ENCODE measurements around the gene ERG.

Gene ERG

GRCh38 chr21:38388647-38389353, 109.5 kb downstream of the ERG start:
- Histone ChIP-seq H3K4me3 (ENCODE audit: insufficient read depth, low read depth, low read length) (no peak overlapping the region), H3K9me3 (ENCODE audit: control insufficient read depth, low read length) (no peaks in the 10 kb centered on the region), H3K36me3 (ENCODE audit: control insufficient read depth, insufficient read depth, low read length) (no peaks in the 10 kb centered on the region), H3K4me1 (ENCODE audit: control insufficient read depth, insufficient read depth, low read length) (no peaks in the 10 kb centered on the region), H3K27me3 (ENCODE audit: control insufficient read depth, insufficient read depth, low read length, poor library complexity, severe bottlenecking) (no peaks in the 10 kb centered on the region), H3K27ac (ENCODE audit: insufficient read depth, low read depth, low read length, poor library complexity, severe bottlenecking) (no peak overlapping the region)
- WGBS, 2 experiments = 74 to 75% methylated on average over 5 of the region's 5 CpGs

- 86 to 97% methylated on average over 1 of the region's 1 CpG for WGBS, 2 experiments
- no peak overlapping the region for H3K27ac ChIP-seq (ENCODE audit: insufficient read depth, low read depth, low read length, poor library complexity, severe bottlenecking)
- H3K4me3 ChIP-seq (ENCODE audit: insufficient read depth, low read depth, low read length) = no peak overlapping the region
- H3K27me3 ChIP-seq (ENCODE audit: control insufficient read depth, insufficient read depth, low read length, poor library complexity, severe bottlenecking) = no peaks in the 10 kb centered on the region
- H3K4me1 ChIP-seq (ENCODE audit: control insufficient read depth, insufficient read depth, low read length) = no peaks in the 10 kb centered on the region
- H3K36me3 ChIP-seq (ENCODE audit: control insufficient read depth, insufficient read depth, low read length) = no peaks in the 10 kb centered on the region
- no peaks in the 10 kb centered on the region for H3K9me3 ChIP-seq (ENCODE audit: control insufficient read depth, low read length)
Observed at GRCh38 chr21:38388203-38388602, 110.1 kb downstream of the ERG start.

- no peaks in the 10 kb centered on the region for H3K9me3 ChIP-seq (ENCODE audit: control insufficient read depth, low read length)
- 82 to 84% methylated on average over 4 of the region's 4 CpGs for WGBS, 2 experiments
- no peaks in the 10 kb centered on the region for H3K27me3 ChIP-seq (ENCODE audit: control insufficient read depth, insufficient read depth, low read length, poor library complexity, severe bottlenecking)
- H3K36me3 ChIP-seq (ENCODE audit: control insufficient read depth, insufficient read depth, low read length) = no peaks in the 10 kb centered on the region
- H3K4me1 ChIP-seq (ENCODE audit: control insufficient read depth, insufficient read depth, low read length) = no peaks in the 10 kb centered on the region
- no peak overlapping the region for H3K27ac ChIP-seq (ENCODE audit: insufficient read depth, low read depth, low read length, poor library complexity, severe bottlenecking)
- H3K4me3 ChIP-seq (ENCODE audit: insufficient read depth, low read depth, low read length) = no peak overlapping the region
Observed at GRCh38 chr21:38386967-38387366, 111.3 kb downstream of the ERG start.

- no peak overlapping the region for H3K27ac ChIP-seq (ENCODE audit: insufficient read depth, low read depth, low read length, poor library complexity, severe bottlenecking)
- no peaks in the 10 kb centered on the region for H3K9me3 ChIP-seq (ENCODE audit: control insufficient read depth, low read length)
- H3K27me3 ChIP-seq (ENCODE audit: control insufficient read depth, insufficient read depth, low read length, poor library complexity, severe bottlenecking) = no peaks in the 10 kb centered on the region
- WGBS, 2 experiments = 92 to 98% methylated on average over 5 to 7 of the region's 7 CpGs
- no peaks in the 10 kb centered on the region for H3K36me3 ChIP-seq (ENCODE audit: control insufficient read depth, insufficient read depth, low read length)
- H3K4me3 ChIP-seq (ENCODE audit: insufficient read depth, low read depth, low read length) = no peak overlapping the region
- no peaks in the 10 kb centered on the region for H3K4me1 ChIP-seq (ENCODE audit: control insufficient read depth, insufficient read depth, low read length)
Observed at GRCh38 chr21:38385427-38386175, 112.7 kb downstream of the ERG start.

GRCh38 chr21:38384675-38385426, 113.4 kb downstream of the ERG start:
- Histone ChIP-seq H3K27ac (ENCODE audit: insufficient read depth, low read depth, low read length, poor library complexity, severe bottlenecking) (no peak overlapping the region), H3K36me3 (ENCODE audit: control insufficient read depth, insufficient read depth, low read length) (no peaks in the 10 kb centered on the region), H3K9me3 (ENCODE audit: control insufficient read depth, low read length) (no peaks in the 10 kb centered on the region), H3K27me3 (ENCODE audit: control insufficient read depth, insufficient read depth, low read length, poor library complexity, severe bottlenecking) (no peaks in the 10 kb centered on the region), H3K4me1 (ENCODE audit: control insufficient read depth, insufficient read depth, low read length) (no peaks in the 10 kb centered on the region), H3K4me3 (ENCODE audit: insufficient read depth, low read depth, low read length) (no peak overlapping the region)
- 88 to 89% methylated on average over 7 of the region's 8 CpGs for WGBS, 2 experiments

- Histone ChIP-seq H3K27me3 (ENCODE audit: control insufficient read depth, insufficient read depth, low read length, poor library complexity, severe bottlenecking) (no peaks in the 10 kb centered on the region), H3K4me3 (ENCODE audit: insufficient read depth, low read depth, low read length) (no peak overlapping the region), H3K27ac (ENCODE audit: insufficient read depth, low read depth, low read length, poor library complexity, severe bottlenecking) (no peak overlapping the region), H3K9me3 (ENCODE audit: control insufficient read depth, low read length) (no peaks in the 10 kb centered on the region), H3K4me1 (ENCODE audit: control insufficient read depth, insufficient read depth, low read length) (no peaks in the 10 kb centered on the region), H3K36me3 (ENCODE audit: control insufficient read depth, insufficient read depth, low read length) (no peaks in the 10 kb centered on the region)
- 90 to 92% methylated on average over 8 of the region's 8 CpGs for WGBS, 2 experiments
Observed at GRCh38 chr21:38384238-38384560, 114.1 kb downstream of the ERG start.

- 95% methylated on average over 34 of the region's 34 CpGs for whole genome bisulfite sequencing, 2 experiments
Observed at GRCh38 chr21:38383411-38384237, 114.7 kb downstream of the ERG start.

GRCh38 chr21:38380481-38381137, 117.7 kb downstream of the ERG start:
- H3K4me1 ChIP-seq (ENCODE audit: control insufficient read depth, insufficient read depth, low read length) = no peaks in the 10 kb centered on the region
- no peaks in the 10 kb centered on the region for H3K36me3 ChIP-seq (ENCODE audit: control insufficient read depth, insufficient read depth, low read length)
- no peaks in the 10 kb centered on the region for H3K9me3 ChIP-seq (ENCODE audit: control insufficient read depth, low read length)
- 90 to 92% methylated on average over 5 of the region's 5 CpGs for WGBS, 2 experiments
- no peak overlapping the region for H3K27ac ChIP-seq (ENCODE audit: insufficient read depth, low read depth, low read length, poor library complexity, severe bottlenecking)
- H3K27me3 ChIP-seq (ENCODE audit: control insufficient read depth, insufficient read depth, low read length, poor library complexity, severe bottlenecking) = no peaks in the 10 kb centered on the region
- H3K4me3 ChIP-seq (ENCODE audit: insufficient read depth, low read depth, low read length) = no peak overlapping the region

More at GRCh38 chr21:38383411-38384237, 114.7 kb downstream of the ERG start:
- Histone ChIP-seq H3K27me3 (ENCODE audit: control insufficient read depth, insufficient read depth, low read length, poor library complexity, severe bottlenecking) (no peaks in the 10 kb centered on the region), H3K4me1 (ENCODE audit: control insufficient read depth, insufficient read depth, low read length) (no peaks in the 10 kb centered on the region), H3K9me3 (ENCODE audit: control insufficient read depth, low read length) (no peaks in the 10 kb centered on the region), H3K27ac (ENCODE audit: insufficient read depth, low read depth, low read length, poor library complexity, severe bottlenecking) (no peak overlapping the region), H3K4me3 (ENCODE audit: insufficient read depth, low read depth, low read length) (no peak overlapping the region), H3K36me3 (ENCODE audit: control insufficient read depth, insufficient read depth, low read length) (no peaks in the 10 kb centered on the region)

- Histone ChIP-seq H3K4me1 (ENCODE audit: control insufficient read depth, insufficient read depth, low read length) (no peaks in the 10 kb centered on the region), H3K4me3 (ENCODE audit: insufficient read depth, low read depth, low read length) (no peak overlapping the region), H3K36me3 (ENCODE audit: control insufficient read depth, insufficient read depth, low read length) (no peaks in the 10 kb centered on the region), H3K9me3 (ENCODE audit: control insufficient read depth, low read length) (peaks cover under 1% of the 10 kb centered on the region), H3K27ac (ENCODE audit: insufficient read depth, low read depth, low read length, poor library complexity, severe bottlenecking) (no peak overlapping the region), H3K27me3 (ENCODE audit: control insufficient read depth, insufficient read depth, low read length, poor library complexity, severe bottlenecking) (no peaks in the 10 kb centered on the region)
- 90 to 96% methylated on average over 3 of the region's 3 CpGs for WGBS, 2 experiments
Observed at GRCh38 chr21:38379147-38379546, 119.1 kb downstream of the ERG start.
